T47D (cell line): Measurements from ENCODE around the gene FOXS1.
A peak's percentile ranks its signal among the peaks of the same experiment; 100 is the strongest.
"Not testable (repeated sequence)": the region's sequence is repeated elsewhere in the genome, so short reads cannot be mapped to it uniquely, and the experiment has no call there.

ENCODE experiments used
- DNase-seq, 2 experiments: peaks; one replicate each; pipeline versions ENCODE4 v3.0.0 to v3.0.0-alpha.2; 2011 to 2012; ENCODE audit warnings: low read depth in 1 of 2, low spot score in 1 of 2
- JUND ChIP-seq: IDR thresholded peaks from 2 replicates; pipeline ENCODE4 v1.6.1; 2012; ENCODE audit warnings: low read depth
- in situ Hi-C: cut with HindIII; loops from 2 replicates; pipeline ENCODE4 v1.10.0; 2016; ENCODE audit warnings: low sequenced_read_pairs, low pct_unique_long_range_greater_than_20kb

FOXS1 gene

GRCh38 chr20:31822421-31823330, 22.7 kb downstream of the FOXS1 start:
- in situ Hi-C loops, result no loop called here
- DNase-seq, result peak; percentile 69 to 87

GRCh38 chr20:31821427-31821826, 24.0 kb downstream of the FOXS1 start:
- no peak for DNase-seq
- TF ChIP-seq JUND, result no peak
- in situ Hi-C loops, result no loop called here

More at GRCh38 chr20:31822421-31823330, 22.7 kb downstream of the FOXS1 start:
- TF ChIP-seq JUND, result no peak

GRCh38 chr20:31820228-31820627, 25.2 kb downstream of the FOXS1 start:
- in situ Hi-C loops, result no loop called here
- TF ChIP-seq JUND, result no peak
- no peak for DNase-seq

DNA sequence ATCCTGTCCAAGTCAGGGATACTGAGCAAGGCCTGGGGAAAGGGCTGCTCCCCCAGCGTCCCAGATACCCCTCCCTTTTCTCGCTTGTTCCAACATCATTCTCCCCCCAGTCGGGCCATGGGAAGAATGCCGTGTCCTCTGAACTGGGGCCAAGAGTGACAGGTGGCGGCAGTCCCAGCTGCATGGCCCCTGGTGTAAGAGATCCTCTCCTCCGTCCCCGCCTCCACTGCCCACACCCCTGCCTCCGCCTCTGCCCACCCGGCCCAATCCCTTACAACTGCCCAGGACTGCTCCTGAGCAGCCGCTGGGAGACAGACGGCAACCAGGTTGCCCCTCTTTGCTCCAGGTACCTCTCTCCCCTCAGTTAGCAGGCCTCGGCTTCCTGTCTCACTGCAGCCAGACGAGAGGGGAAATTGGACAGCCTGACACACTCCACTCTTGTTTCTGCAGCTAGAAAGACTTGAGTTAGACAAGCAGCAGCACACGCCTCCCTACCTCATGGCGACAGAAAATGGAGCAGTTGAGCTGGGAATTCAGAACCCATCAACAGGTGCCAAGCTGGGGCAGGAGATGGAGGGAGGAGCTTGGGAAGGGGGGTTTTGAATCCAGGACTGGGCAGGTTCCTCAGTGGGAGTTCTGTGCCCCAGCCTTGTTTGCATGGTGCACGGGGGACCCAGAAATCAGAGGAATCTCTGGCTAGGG, 26.2 kb downstream of the FOXS1 start, which contains the start of gene MYLK2:
Gene MYLK2, plus strand, starts transcription at position 274 of the 702 bp plus-strand sequence. Its CDS starts 225 bp downstream, at position 499.
- in situ Hi-C loops, result no loop called here
- TF ChIP-seq JUND, result no peak
- DNase-seq, result no peak

GRCh38 chr20:31818376-31818908, 27.0 kb downstream of the FOXS1 start:
- no peak for DNase-seq
- TF ChIP-seq JUND, result no peak
- in situ Hi-C loops, result no loop called here

- in situ Hi-C loops, result no loop called here
- TF ChIP-seq JUND, result no peak
- no peak for DNase-seq
These were observed 27.9 kb downstream of the FOXS1 start for GRCh38 chr20:31817461-31817860.

DNA sequence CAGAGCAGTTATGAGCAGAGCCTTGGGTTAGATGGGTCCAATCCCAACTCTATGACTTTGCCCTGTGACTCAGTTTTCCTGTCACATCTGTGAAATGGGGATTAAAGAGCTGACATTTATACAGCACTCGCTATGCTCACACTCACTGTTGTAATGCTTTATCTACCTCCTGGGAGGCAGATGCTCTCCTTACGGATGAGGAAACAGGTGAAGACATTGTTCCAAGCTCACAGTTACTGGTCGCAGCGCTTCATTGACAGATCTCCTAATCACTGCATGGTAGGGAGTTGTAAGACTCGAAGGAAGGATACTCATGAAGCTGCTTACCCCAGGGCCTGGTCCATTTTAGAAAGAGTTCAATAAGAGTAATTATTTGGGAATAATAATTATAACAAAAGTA, 29.2 kb downstream of the FOXS1 start:
- no peak for TF ChIP-seq JUND
- DNase-seq, result no peak
- in situ Hi-C loops, result no loop called here

- no peak for DNase-seq
- no peak for TF ChIP-seq JUND
- in situ Hi-C loops, result no loop called here
These were observed 29.8 kb downstream of the FOXS1 start for GRCh38 chr20:31815408-31816188.

GRCh38 chr20:31814142-31814541, 31.3 kb downstream of the FOXS1 start:
- DNase-seq, in situ Hi-C loops: not testable (repeated sequence)

DNA sequence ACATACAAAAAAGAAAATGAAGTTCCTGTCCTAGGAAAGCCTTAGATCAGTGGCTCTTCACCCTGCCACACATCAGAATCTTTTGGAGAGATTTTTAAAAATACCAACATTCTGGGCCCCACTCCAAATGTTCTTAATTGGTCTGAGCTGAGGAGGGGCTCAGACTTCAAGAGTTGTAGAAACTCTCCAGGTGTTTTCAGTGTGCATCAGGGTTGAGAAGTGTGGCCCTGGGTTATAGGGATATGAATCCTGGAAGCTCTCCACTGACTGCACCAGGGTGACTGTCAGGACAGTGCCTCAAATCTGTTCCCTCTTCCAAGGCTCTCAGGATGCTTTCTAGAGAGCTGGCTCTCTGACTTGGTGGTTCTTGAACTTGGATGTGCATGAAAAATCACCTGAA, 31.8 kb downstream of the FOXS1 start:
- in situ Hi-C loops, result no loop called here
- DNase-seq, result no peak
- TF ChIP-seq JUND, result no peak

DNA sequence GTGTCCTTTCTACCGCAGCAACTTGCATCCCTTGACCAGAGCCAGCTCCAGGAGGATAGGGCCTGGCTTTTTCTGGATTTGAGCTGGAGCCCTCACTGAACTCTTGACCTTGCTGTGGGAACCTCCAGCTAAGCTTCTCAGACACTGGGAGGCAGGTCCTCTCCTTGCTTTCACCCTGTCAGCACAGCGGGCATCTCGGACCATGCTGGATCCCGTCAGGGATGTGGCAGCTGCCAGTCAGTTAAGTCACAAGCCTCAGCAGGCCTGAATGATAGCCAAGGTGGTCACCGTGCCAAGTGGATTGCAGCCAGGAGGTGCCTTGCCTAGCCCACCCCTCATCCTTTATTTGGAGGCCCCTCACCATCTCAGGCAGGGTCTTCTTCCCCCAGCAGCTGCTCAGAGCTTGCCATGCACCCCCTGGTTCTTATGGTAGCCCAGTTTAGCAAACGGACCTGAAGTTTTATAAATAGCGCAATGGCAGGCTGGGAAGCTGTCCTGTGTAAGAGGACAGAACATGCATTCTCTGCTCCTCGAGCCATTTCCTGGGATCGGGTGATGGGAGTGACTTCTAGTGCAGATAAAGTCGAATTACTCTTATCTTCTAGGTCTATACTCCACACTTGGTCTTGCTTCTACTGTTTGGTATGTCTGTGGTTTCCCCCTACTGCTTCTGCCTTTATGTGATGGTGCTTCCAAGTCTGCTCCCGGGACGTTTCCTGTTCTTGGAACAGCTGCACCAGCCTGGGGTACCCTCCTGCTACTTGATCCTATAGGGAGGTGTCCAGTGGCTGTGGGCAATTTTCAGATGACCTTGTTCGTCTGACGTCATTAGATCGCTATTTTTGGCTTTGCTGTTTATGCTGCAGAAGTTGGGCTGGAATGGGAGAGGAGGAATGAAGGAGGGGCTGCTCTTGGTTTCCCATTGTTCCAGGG, 33.3 kb downstream of the FOXS1 start:
- TF ChIP-seq JUND, result no peak
- DNase-seq, result no peak
- in situ Hi-C loops, result no loop called here

- in situ Hi-C loops, result no loop called here
- no peak for TF ChIP-seq JUND
These were observed 34.2 kb downstream of the FOXS1 start for GRCh38 chr20:31811198-31811597.

More at GRCh38 chr20:31811198-31811597, 34.2 kb downstream of the FOXS1 start:
- no peak for DNase-seq
